Suppressor macrophage (primary cell): ENCODE data around the gene SLC2A4RG.

Experiments
- DNase-seq, 4 experiments: peaks; one replicate each; pipeline ENCODE4 v3.0.0-alpha.2; 2020 to 2022

SLC2A4RG gene

GRCh38 chr20:63778034-63778752, 38.6 kb downstream of the SLC2A4RG start:
- no peak for DNase-seq

- peak in 1 of 4 experiments; percentile 34 for DNase-seq
Measured at GRCh38 chr20:63778857-63779256, 39.3 kb downstream of the SLC2A4RG start.

GRCh38 chr20:63781181-63781580, 41.6 kb downstream of the SLC2A4RG start:
- DNase-seq = no peak

GRCh38 chr20:63782051-63782471, 42.5 kb downstream of the SLC2A4RG start:
- DNase-seq = no peak

GRCh38 chr20:63782521-63782971, 43.0 kb downstream of the SLC2A4RG start:
- no peak for DNase-seq

- no peak for DNase-seq
Measured at GRCh38 chr20:63783970-63784369, 44.4 kb downstream of the SLC2A4RG start.

- no peak for DNase-seq
Measured at GRCh38 chr20:63785691-63786131, 46.1 kb downstream of the SLC2A4RG start.

GRCh38 chr20:63787302-63787701, 47.7 kb downstream of the SLC2A4RG start:
- DNase-seq = no peak

GRCh38 chr20:63787749-63788148, 48.2 kb downstream of the SLC2A4RG start:
- no peak for DNase-seq

GRCh38 chr20:63789836-63790571, 50.4 kb downstream of the SLC2A4RG start:
- DNase-seq = no peak

- no peak for DNase-seq
Measured at GRCh38 chr20:63790572-63791168, 51.1 kb downstream of the SLC2A4RG start.

GRCh38 chr20:63791497-63792156, 52.1 kb downstream of the SLC2A4RG start:
- no peak for DNase-seq

GRCh38 chr20:63792866-63793265, 53.3 kb downstream of the SLC2A4RG start:
- DNase-seq = no peak
